ENCODE measurements around the gene ATP6V0D1. TPM values are rescaled to one million over a fixed set of nuclear protein-coding genes. Genes with fewer than 3 reads are reported as not detected.

The ATP6V0D1 gene
- total and polyA plus RNA-seq, 2 donors (not counting 1 experiment from before 2014, with no cell fraction given), result 62.1 to 91.0 TPM

- 100% methylated on average over 2 of the region's 8 CpGs for WGBS (ENCODE audit: insufficient coverage)
- Histone ChIP-seq H3K4me2 (replicated peaks; ENCODE audit: low read depth, low read length, poor library complexity, severe bottlenecking) (no peak overlapping the region), H3K9ac (ENCODE audit: low read length) (no peak overlapping the region), H3K27me3 (replicated peaks in 1 of 4; ENCODE audit: control extremely low read depth in 1 of 4, control insufficient read depth in 3 of 4, insufficient read depth in 4 of 4, low read length in 3 of 4) (no peaks in the 10 kb centered on the region), H2AFZ (ENCODE audit: insufficient read depth, low read depth, low read length, poor library complexity, severe bottlenecking) (no peak overlapping the region), H3K36me3 (replicated peaks in 1 of 2; ENCODE audit: control extremely low read depth in 1 of 2, control insufficient read depth in 1 of 2, extremely low read depth in 1 of 2, insufficient read depth in 2 of 2, low read length in 1 of 2) (peaks cover 0 to 27% of the 10 kb centered on the region in 2 experiments), H4K20me1 (ENCODE audit: control insufficient read depth, insufficient read depth, low read length, poor library complexity, severe bottlenecking) (peaks cover 73% of the 10 kb centered on the region), H3K9me3 (ENCODE audit: control extremely low read depth in 1 of 3, control insufficient read depth in 2 of 3, insufficient read depth in 1 of 3, low read length in 2 of 3) (peaks cover 0 to 3% (median 0%) of the 10 kb centered on the region in 3 donors), H3K27ac (ENCODE audit: low read length in 2 of 2) (no peak overlapping the region), H3K4me3 (ENCODE audit: control extremely low read depth in 1 of 5, extremely low read depth in 1 of 5, insufficient read depth in 1 of 5, low read depth in 2 of 5, low read length in 4 of 5) (no peak overlapping the region), H3K79me2 (ENCODE audit: control insufficient read depth, insufficient read depth, low read length) (peaks cover 97% of the 10 kb centered on the region), H3K4me1 (ENCODE audit: control insufficient read depth in 2 of 2, insufficient read depth in 2 of 2, low read length in 2 of 2) (peaks cover 30 to 43% of the 10 kb centered on the region in 2 donors)
- H3K4me1 Mint-ChIP-seq, result peaks cover 62% of the 10 kb centered on the region
- TF ChIP-seq EZH2 (IDR thresholded peaks at IDR 0.05; ENCODE audit: borderline replicate concordance, insufficient read depth, low read depth, low read length, poor library complexity, severe bottlenecking) (no peak), CTCF (IDR thresholded peaks at IDR 0.05) (no peak)
- POLR2A ChIA-PET, result no interaction called here
- intact Hi-C loops (cut with micrococcal nuclease), result no loop called here
- no peaks in the 10 kb centered on the region for H3K9me3 Mint-ChIP-seq (ENCODE audit: insufficient read depth)
- H3K27ac Mint-ChIP-seq, result no peak overlapping the region
- ATAC-seq (ENCODE audit: low read depth) (no peak), DNase-seq (no peak)
- CTCF ChIA-PET, result interaction anchor here (7.0 to 23.6 kb wide), 2 partner anchors 16 to 39 kb away, joined by 127 to 817 read pairs; no protein-coding TSS in a partner anchor
- peak overlapping the region; percentile 14 for H3K4me3 Mint-ChIP-seq
- H3K27me3 Mint-ChIP-seq, result no peaks in the 10 kb centered on the region
Observed at GRCh38 chr16:67477960-67478554, 2.9 kb downstream of the ATP6V0D1 start.
